ENCODE measurements around the gene CD58. TPM values are rescaled to one million over a fixed set of nuclear protein-coding genes. Genes with fewer than 3 reads are reported as not detected.

CD58 gene
- total and polyA plus RNA-seq, 2 experiments from 2014 or later: 6.1 to 20.0 TPM

DNA sequence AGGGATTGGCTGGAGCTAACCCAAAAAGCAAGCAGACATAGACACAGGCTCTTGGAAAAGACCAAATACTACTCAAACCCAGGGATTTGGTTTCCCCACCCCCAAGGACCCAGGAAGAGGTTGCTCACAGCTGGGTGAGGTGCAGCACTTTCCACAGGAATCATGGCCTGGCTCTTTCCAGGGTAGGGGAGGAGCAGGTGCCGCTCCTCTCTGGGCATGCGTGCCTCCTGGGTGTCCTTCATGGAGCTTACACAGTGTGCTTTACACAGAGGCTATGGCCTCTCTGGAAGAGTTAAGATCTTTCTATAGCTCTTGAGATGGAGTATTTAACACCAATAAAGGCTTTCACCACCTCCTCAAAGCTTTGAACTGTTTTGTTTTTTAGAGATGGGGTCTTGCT, 88.3 kb downstream of the CD58 start:
- no peak for DNase-seq (ENCODE audit: low read depth in 1 of 2, low spot score in 1 of 2)
- H3K4me3 ChIP-seq: no peak overlapping the region
- TF ChIP-seq, protein P1, sequence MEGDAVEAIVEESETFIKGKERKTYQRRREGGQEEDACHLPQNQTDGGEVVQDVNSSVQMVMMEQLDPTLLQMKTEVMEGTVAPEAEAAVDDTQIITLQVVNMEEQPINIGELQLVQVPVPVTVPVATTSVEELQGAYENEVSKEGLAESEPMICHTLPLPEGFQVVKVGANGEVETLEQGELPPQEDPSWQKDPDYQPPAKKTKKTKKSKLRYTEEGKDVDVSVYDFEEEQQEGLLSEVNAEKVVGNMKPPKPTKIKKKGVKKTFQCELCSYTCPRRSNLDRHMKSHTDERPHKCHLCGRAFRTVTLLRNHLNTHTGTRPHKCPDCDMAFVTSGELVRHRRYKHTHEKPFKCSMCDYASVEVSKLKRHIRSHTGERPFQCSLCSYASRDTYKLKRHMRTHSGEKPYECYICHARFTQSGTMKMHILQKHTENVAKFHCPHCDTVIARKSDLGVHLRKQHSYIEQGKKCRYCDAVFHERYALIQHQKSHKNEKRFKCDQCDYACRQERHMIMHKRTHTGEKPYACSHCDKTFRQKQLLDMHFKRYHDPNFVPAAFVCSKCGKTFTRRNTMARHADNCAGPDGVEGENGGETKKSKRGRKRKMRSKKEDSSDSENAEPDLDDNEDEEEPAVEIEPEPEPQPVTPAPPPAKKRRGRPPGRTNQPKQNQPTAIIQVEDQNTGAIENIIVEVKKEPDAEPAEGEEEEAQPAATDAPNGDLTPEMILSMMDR (IDR thresholded peaks at IDR 0.05; ENCODE audit: low read depth, low read length): no peak
- no peaks in the 10 kb centered on the region for H3K27me3 ChIP-seq
- peak overlapping the region; percentile 84 for H3K27ac ChIP-seq
- H3K4me1 ChIP-seq (ENCODE audit: low read depth): peaks cover 34% of the 10 kb centered on the region
- no peaks in the 10 kb centered on the region for H3K9me3 ChIP-seq (ENCODE audit: low read depth)
- no peaks in the 10 kb centered on the region for H3K36me3 ChIP-seq

DNA sequence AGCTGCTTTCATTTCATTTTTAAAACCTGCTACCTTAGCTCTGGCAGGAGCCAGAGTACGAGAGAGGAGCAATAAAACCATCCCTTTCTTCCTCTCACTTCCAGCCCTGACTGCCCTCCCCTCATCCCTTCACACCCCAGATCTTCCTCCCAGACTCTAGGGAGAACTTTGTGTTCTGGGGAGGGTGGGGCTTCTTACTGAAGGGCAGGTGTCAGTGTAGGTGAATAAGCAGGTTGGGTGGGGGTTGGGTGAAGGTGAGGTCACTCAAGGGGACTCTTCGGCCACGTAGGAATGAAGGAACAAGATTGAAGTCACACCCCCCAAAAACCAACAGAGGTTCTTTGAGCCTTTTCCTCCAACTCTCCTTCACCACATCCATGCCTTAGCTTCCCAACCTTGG, 88.9 kb downstream of the CD58 start:
- no peak for DNase-seq (ENCODE audit: low read depth in 1 of 2, low spot score in 1 of 2)
- H3K27ac ChIP-seq: no peak overlapping the region
- no peaks in the 10 kb centered on the region for H3K36me3 ChIP-seq
- H3K4me1 ChIP-seq (ENCODE audit: low read depth): peaks cover 40% of the 10 kb centered on the region
- H3K4me3 ChIP-seq: no peak overlapping the region
- no peaks in the 10 kb centered on the region for H3K9me3 ChIP-seq (ENCODE audit: low read depth)
- H3K27me3 ChIP-seq: no peaks in the 10 kb centered on the region
- TF ChIP-seq, protein P1 (IDR thresholded peaks at IDR 0.05; ENCODE audit: low read depth, low read length): no peak

DNA sequence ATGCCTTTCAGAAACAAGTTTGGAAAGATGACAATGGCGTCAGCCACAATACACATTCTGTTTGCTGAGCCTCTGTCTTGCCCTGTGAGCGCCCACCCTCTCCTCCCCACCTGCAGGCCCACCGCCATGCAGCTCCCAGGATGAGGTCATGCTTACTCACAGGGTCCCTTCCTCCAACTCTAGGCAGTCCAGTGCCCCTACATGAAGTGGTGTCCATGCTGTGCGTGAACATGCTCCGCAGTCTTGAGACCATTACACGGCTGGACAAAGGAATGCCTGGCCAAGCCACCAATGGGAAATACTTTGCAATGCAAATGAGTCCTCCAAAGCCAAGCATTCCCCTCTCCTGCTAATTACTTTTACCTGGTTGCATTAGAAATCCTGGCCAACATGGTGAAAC, 92.2 kb downstream of the CD58 start:
- H3K9me3 ChIP-seq (ENCODE audit: low read depth): no peaks in the 10 kb centered on the region
- DNase-seq (ENCODE audit: low read depth in 1 of 2, low spot score in 1 of 2): no peak
- TF ChIP-seq, protein P1 (IDR thresholded peaks at IDR 0.05; ENCODE audit: low read depth, low read length): no peak
- peaks cover 38% of the 10 kb centered on the region for H3K4me1 ChIP-seq (ENCODE audit: low read depth)
- no peak overlapping the region for H3K4me3 ChIP-seq
- no peaks in the 10 kb centered on the region for H3K36me3 ChIP-seq
- H3K27ac ChIP-seq: no peak overlapping the region
- H3K27me3 ChIP-seq: no peaks in the 10 kb centered on the region

DNA sequence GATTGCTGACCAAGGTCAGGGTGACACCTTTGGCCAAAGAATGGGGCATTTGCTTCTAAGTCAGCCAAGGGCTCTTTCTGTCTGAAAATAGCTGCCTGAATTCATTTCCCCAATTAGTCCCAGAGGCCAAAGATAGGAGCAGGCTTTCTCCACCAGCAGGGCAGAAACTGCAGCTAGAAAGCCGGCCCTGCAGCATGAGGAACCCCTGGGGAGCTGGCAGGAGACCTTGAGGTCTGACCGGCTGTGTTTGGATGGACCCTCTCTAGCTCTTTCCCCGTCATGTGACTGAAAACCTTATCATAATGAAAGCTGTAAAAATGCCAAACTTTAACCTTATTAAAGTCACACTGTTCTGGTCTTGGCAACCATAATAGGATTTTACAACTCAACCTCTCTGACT, 93.4 kb downstream of the CD58 start:
- H3K27me3 ChIP-seq: no peaks in the 10 kb centered on the region

DNA sequence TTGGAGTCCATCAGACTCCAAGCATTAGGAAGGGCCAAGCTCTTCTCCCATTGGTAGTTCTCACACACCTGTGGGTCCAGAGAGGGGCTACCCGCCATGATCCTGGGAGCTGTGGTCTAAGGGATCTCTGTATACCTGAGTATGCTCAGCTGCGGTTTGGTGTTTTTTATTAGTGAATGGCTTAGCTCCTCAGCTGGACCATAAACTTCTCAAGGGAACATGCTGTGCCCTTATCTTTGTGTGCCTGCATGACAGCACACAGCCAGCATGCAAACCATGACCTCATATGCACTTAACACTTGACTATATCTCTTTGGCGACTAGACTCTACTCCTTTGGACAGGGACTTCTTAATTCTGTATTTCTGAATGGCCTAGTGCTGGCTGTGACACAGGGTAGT, 94.5 kb downstream of the CD58 start:
- Histone ChIP-seq H3K27me3 (no peaks in the 10 kb centered on the region), H3K4me3 (no peak overlapping the region), H3K36me3 (no peaks in the 10 kb centered on the region), H3K9me3 (ENCODE audit: low read depth) (no peaks in the 10 kb centered on the region), H3K4me1 (ENCODE audit: low read depth) (peaks cover 34% of the 10 kb centered on the region), H3K27ac (no peak overlapping the region)
- no peak for DNase-seq (ENCODE audit: low read depth in 1 of 2, low spot score in 1 of 2)
- TF ChIP-seq, protein P1 (IDR thresholded peaks at IDR 0.05; ENCODE audit: low read depth, low read length): no peak

More for the DNA sequence above, 93.4 kb downstream of the CD58 start:
- H3K9me3 ChIP-seq (ENCODE audit: low read depth): no peaks in the 10 kb centered on the region
- peaks cover 27% of the 10 kb centered on the region for H3K4me1 ChIP-seq (ENCODE audit: low read depth)
- TF ChIP-seq, protein P1 (IDR thresholded peaks at IDR 0.05; ENCODE audit: low read depth, low read length): no peak
- no peaks in the 10 kb centered on the region for H3K36me3 ChIP-seq
- peak overlapping the region; percentile 42 for H3K27ac ChIP-seq
- peak in 1 of 2 donors; percentile 27 for DNase-seq (ENCODE audit: low read depth in 1 of 2, low spot score in 1 of 2)
- H3K4me3 ChIP-seq: no peak overlapping the region

DNA sequence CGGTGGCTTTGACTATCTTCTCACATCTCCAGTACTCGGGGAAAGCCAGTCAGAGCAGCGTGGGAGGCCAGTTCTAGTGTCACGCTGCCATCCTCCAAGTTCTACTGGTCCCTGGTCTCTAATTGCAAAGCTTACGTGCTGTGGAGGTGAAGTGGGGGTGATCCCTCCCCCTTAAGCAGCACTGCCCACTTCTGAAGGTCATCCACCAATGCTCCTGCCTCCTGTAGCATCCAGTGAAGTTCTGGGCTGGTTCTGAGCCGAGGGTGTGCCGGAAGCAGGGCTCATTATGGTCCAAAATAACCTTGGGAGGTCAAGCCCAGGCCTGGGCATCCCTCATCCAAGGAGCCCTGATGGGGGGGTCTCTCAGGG, 95.0 kb downstream of the CD58 start:
- TF ChIP-seq, protein P1 (IDR thresholded peaks at IDR 0.05; ENCODE audit: low read depth, low read length): no peak
- no peak overlapping the region for H3K27ac ChIP-seq

More for the DNA sequence above, 95.0 kb downstream of the CD58 start:
- peaks cover 36% of the 10 kb centered on the region for H3K4me1 ChIP-seq (ENCODE audit: low read depth)
- H3K4me3 ChIP-seq: no peak overlapping the region
- no peaks in the 10 kb centered on the region for H3K36me3 ChIP-seq
- no peaks in the 10 kb centered on the region for H3K27me3 ChIP-seq
- DNase-seq (ENCODE audit: low read depth in 1 of 2, low spot score in 1 of 2): no peak
- no peaks in the 10 kb centered on the region for H3K9me3 ChIP-seq (ENCODE audit: low read depth)
